ENCODE data around the gene DNMT3B.

DNA sequence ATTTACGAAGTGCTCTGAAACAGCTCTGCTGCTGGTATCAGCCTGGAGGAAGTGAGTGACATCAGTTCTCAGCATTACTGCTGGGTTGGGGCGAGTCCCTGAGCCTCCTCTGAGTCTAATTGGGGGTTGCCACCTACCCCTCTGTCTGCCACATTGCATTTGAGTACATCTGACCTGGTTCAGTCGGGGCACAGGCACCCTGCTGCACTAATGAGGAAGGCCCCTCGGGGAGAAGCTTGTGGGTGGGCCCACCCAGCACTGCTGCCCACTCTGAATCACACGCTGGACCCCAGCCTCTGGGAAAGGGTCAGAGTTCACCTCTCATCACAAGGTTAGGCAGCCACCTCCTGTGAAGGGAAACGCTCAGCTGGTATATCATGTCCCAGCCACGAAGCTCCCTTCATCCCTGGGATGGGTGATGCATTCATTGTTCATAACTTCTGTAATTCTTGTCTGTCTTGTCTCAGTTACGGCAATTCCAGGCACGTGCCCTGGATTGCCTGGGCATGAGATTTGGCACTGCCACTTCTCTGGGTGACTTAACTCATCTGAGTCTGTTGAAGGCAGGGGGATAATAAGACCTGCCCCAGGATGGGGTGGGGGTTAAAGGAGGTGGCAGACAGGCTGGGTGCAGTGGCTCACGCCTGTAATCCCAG, 13.3 kb downstream of the DNMT3B start:
- TF ChIP-seq, protein P1, sequence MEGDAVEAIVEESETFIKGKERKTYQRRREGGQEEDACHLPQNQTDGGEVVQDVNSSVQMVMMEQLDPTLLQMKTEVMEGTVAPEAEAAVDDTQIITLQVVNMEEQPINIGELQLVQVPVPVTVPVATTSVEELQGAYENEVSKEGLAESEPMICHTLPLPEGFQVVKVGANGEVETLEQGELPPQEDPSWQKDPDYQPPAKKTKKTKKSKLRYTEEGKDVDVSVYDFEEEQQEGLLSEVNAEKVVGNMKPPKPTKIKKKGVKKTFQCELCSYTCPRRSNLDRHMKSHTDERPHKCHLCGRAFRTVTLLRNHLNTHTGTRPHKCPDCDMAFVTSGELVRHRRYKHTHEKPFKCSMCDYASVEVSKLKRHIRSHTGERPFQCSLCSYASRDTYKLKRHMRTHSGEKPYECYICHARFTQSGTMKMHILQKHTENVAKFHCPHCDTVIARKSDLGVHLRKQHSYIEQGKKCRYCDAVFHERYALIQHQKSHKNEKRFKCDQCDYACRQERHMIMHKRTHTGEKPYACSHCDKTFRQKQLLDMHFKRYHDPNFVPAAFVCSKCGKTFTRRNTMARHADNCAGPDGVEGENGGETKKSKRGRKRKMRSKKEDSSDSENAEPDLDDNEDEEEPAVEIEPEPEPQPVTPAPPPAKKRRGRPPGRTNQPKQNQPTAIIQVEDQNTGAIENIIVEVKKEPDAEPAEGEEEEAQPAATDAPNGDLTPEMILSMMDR (conservative IDR thresholded peaks at IDR 0.05; ENCODE audit: low read depth in 2 of 2): no peak
- no peak for TF ChIP-seq EZH2 (IDR thresholded peaks at IDR 0.05; ENCODE audit: low read depth, unreplicated experiment)
- no peak; the same call in 1 of the 2 replicates for TF ChIP-seq POLR2AphosphoS5 (IDR thresholded peaks at IDR 0.05; ENCODE audit: low read depth)
- TF ChIP-seq EZH2phosphoT487 (IDR thresholded peaks at IDR 0.05; ENCODE audit: unreplicated experiment): no peak
- TF ChIP-seq, protein P2, sequence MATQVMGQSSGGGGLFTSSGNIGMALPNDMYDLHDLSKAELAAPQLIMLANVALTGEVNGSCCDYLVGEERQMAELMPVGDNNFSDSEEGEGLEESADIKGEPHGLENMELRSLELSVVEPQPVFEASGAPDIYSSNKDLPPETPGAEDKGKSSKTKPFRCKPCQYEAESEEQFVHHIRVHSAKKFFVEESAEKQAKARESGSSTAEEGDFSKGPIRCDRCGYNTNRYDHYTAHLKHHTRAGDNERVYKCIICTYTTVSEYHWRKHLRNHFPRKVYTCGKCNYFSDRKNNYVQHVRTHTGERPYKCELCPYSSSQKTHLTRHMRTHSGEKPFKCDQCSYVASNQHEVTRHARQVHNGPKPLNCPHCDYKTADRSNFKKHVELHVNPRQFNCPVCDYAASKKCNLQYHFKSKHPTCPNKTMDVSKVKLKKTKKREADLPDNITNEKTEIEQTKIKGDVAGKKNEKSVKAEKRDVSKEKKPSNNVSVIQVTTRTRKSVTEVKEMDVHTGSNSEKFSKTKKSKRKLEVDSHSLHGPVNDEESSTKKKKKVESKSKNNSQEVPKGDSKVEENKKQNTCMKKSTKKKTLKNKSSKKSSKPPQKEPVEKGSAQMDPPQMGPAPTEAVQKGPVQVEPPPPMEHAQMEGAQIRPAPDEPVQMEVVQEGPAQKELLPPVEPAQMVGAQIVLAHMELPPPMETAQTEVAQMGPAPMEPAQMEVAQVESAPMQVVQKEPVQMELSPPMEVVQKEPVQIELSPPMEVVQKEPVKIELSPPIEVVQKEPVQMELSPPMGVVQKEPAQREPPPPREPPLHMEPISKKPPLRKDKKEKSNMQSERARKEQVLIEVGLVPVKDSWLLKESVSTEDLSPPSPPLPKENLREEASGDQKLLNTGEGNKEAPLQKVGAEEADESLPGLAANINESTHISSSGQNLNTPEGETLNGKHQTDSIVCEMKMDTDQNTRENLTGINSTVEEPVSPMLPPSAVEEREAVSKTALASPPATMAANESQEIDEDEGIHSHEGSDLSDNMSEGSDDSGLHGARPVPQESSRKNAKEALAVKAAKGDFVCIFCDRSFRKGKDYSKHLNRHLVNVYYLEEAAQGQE (IDR thresholded peaks at IDR 0.05; ENCODE audit: unreplicated experiment): no peak
- no peak for TF ChIP-seq CREB1 (CRISPR knock-in tag; IDR thresholded peaks at IDR 0.05; ENCODE audit: low read depth)
- TF ChIP-seq JUNB (IDR thresholded peaks at IDR 0.05; ENCODE audit: unreplicated experiment): no peak

Measured in GM23338 (cell line).